ENCODE measurements around the gene ACTN4.

Gene ACTN4

DNA sequence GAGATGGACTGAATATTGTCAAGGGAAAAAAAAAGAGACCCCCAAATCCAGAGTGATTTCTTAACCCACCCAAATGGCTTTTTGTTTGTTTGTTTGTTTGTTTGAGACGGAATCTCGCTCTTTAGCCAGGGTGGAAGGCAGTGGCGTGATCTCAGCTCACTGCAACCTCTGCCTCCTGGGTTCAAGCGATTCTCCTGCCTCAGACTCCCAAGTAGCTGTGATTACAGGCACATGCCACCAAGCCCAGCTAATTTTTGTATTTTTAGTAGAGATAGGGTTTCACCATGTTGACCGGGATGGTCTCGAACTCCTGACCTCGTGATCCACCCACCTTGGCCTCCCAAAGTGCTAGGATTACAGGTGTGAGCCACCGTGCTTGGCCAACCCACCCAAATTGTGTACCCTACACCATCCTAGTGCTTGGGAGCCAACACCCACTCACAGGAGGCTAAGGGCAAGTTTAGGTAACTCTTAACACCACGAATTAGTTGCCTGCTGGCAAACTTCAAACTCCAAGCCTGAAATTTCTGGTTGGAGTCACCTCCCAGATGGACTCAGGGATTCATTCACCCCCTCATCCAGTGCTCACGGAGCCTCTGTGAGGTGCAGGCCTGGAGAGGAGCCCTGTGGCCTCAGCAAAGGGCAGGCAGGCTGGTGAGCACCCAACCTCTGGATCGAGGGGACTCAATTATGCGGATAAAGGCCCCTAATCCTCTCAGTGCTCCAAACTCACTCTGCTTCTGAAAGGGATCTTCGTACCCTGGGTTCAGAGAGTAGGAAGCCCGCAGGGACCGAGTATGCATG lies 37.6 kb downstream of the ACTN4 start:
- no peaks in the 10 kb centered on the region for H3K27me3 Mint-ChIP-seq
- no peak overlapping the region for H3K4me3 Mint-ChIP-seq
- DNase-seq: no peak
- peak overlapping the region; percentile 90 for H3K27ac Mint-ChIP-seq
- H3K9me3 Mint-ChIP-seq: no peaks in the 10 kb centered on the region
- peaks cover 29% of the 10 kb centered on the region for H3K36me3 Mint-ChIP-seq (ENCODE audit: low read depth)
- H3K4me1 Mint-ChIP-seq (ENCODE audit: low read depth): peaks cover 74% of the 10 kb centered on the region

DNA sequence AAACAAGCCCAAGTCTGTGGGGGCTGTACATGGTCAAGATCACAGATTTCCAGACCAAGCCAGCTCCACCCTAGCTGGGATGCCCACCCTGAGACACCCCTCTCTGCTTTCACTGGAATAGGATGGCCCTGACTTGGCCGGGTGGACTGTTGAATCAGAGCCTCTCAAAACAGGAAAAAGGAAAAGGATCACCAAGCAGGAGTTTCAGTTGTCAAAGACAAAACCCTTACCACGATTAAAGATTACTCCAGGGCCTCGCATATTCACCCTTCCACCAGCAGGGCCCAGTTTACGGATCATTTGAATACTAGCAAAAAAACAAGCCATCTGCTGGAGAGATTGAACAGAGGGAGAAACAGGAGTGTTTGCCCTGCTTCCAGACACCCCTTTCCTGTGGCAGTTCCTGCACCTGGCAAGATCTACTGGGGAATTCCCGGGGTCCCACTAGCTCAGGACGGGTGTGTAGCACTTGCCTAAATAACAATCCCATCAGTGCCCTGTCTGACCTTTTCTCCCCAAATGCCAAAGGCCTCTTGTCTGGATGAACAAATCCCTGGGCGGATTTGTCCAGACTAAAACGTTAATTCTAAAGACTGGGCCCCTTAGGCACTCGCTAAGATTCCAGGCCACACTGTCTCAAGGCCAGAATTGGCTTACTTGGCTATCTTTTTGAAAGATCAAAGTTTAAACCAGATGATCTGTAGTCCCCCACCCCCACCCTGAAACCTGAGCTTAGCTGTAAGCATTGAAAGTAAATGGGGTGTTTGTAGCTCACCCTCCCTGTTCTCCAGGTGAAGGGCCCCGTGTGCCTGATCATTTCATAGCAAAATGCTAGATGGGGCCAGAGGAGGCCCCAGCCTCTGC lies 38.4 kb downstream of the ACTN4 start:
- Mint-ChIP-seq H3K9me3 (no peaks in the 10 kb centered on the region), H3K4me1 (ENCODE audit: low read depth) (peaks cover 74% of the 10 kb centered on the region), H3K27me3 (no peaks in the 10 kb centered on the region), H3K36me3 (ENCODE audit: low read depth) (peaks cover 30% of the 10 kb centered on the region), H3K27ac (peak overlapping the region; percentile 77), H3K4me3 (peak overlapping the region; percentile 11)
- no peak for DNase-seq

DNA sequence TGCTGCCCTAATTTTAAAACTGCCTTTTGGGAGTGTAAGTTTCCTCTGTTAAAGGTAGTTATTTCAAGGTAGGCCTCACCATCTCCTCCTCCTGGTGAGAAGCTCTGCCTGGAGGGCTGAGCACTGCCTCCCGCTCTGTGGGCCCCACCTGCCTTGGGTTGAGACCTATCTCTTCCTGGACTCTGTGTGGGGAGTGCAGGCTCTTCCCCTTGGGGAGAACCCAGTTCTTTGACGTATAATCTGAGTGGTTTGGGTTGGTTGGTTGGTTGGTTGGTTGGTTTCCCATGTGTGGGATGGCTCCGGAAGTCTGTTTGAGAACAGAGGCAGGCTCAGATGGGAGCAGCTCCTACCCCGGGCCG lies 39.1 kb downstream of the ACTN4 start:
- peak; percentile 48 for DNase-seq
- Mint-ChIP-seq H3K4me1 (ENCODE audit: low read depth) (peaks cover 69% of the 10 kb centered on the region), H3K4me3 (peak overlapping the region; percentile 28), H3K27me3 (no peaks in the 10 kb centered on the region), H3K27ac (peak overlapping the region; percentile 77), H3K36me3 (ENCODE audit: low read depth) (peaks cover 25% of the 10 kb centered on the region), H3K9me3 (no peaks in the 10 kb centered on the region)

DNA sequence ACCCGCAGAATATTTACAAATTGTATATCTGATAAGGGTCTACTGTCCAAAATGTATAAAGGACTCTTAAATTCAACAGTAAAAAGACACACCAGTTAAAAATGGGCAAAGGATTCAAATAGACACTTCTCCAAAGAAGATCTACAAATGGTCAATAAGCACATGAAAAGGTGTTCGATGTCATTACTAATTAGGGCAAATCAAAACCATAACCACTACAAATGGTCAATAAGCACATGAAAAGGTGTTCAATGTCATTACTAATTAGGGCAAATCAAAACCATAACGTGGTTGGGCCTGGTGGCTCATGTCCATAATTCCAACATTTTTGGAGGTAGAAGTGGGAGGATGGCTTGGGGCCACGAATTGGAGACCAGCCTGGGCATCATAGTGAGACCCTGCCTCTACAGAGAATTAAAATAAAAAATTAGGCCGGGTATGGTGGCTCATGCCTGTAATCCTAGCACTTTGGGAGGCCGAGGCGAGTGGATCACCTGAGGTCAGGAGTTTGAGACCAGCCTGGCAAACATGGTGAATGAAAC lies 40.5 kb downstream of the ACTN4 start:
- Mint-ChIP-seq H3K4me1 (ENCODE audit: low read depth) (peaks cover 70% of the 10 kb centered on the region), H3K27me3 (no peaks in the 10 kb centered on the region), H3K9me3 (no peaks in the 10 kb centered on the region), H3K27ac (no peak overlapping the region), H3K4me3 (no peak overlapping the region), H3K36me3 (ENCODE audit: low read depth) (peaks cover 24% of the 10 kb centered on the region)
- no peak for DNase-seq

DNA sequence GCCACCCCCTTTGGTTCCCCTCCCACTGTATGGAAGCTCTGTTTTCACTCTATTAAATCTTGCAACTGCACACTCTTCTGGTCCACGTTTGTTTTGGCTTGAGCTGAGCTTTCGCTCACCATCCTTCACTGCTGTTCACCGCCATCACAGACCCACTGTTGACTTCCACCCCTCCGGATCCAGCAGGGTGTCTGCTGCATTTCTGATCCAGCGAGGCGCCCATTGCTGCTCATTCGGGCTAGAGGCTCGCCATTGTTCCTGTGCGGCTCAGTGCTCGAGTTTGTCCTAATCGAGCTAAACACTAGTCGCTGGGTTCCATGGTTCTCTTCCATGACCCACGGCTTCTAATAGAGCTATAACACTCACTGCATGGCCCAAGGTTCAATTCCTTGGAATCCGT lies 42.7 kb downstream of the ACTN4 start:
- H3K36me3 Mint-ChIP-seq (ENCODE audit: low read depth): peaks cover 27% of the 10 kb centered on the region
- H3K9me3 Mint-ChIP-seq: no peaks in the 10 kb centered on the region
- H3K4me3 Mint-ChIP-seq: no peak overlapping the region
- H3K4me1 Mint-ChIP-seq (ENCODE audit: low read depth): peaks cover 66% of the 10 kb centered on the region
- H3K27me3 Mint-ChIP-seq: no peaks in the 10 kb centered on the region
- H3K27ac Mint-ChIP-seq: no peak overlapping the region
- DNase-seq: no peak

DNA sequence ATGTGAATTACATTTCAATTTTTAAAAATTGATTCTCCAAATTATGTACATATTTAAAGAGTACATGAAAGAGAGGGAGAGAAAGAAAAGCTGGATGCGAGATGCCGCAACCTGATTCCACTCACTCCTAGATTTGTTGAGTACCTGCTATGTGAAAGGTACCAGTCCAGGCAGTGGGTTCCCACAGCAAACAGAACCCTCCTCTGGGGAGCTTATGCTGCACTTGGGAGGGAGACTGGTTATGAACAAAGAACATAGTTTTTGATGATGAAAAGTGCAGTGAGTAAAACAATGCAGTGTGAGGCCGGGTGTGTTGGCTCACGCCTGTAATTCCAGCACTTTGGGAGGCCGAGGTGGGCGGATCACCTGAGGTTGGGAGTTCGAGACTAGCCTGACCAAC lies 43.4 kb downstream of the ACTN4 start:
- Mint-ChIP-seq H3K9me3 (no peaks in the 10 kb centered on the region), H3K4me1 (ENCODE audit: low read depth) (peaks cover 62% of the 10 kb centered on the region), H3K27ac (peak overlapping the region; percentile 33), H3K36me3 (ENCODE audit: low read depth) (peaks cover 30% of the 10 kb centered on the region), H3K4me3 (no peak overlapping the region), H3K27me3 (no peaks in the 10 kb centered on the region)
- DNase-seq: no peak

DNA sequence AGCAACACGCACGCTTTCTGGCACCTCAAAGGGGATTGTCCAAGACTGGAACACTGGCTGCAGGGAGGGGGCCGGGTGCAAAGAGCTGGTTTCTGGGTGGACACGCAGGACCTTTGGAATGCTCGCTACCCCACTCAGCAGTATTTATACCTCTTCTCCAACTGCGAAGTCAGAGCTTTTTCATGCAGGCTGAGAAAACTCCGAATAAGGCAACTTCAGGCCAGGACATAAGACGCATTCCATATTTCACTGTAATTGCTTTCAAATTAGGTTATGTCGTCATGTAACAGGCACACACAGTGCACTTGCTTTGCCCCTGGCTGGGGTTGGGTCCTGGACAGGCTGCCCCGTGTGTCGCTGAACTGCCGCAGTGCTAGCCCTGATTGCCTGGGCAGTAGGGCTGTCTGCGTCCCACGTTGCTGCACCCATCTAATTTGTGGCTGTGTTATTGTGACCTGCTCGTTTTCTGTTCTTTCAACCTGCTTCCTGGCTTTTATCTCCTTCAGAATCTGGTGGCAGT lies 44.5 kb downstream of the ACTN4 start:
- DNase-seq: no peak
- Mint-ChIP-seq H3K27me3 (no peaks in the 10 kb centered on the region), H3K4me3 (no peak overlapping the region), H3K9me3 (no peaks in the 10 kb centered on the region), H3K36me3 (ENCODE audit: low read depth) (peaks cover 39% of the 10 kb centered on the region), H3K4me1 (ENCODE audit: low read depth) (peaks cover 54% of the 10 kb centered on the region), H3K27ac (peak overlapping the region; percentile 66)

DNA sequence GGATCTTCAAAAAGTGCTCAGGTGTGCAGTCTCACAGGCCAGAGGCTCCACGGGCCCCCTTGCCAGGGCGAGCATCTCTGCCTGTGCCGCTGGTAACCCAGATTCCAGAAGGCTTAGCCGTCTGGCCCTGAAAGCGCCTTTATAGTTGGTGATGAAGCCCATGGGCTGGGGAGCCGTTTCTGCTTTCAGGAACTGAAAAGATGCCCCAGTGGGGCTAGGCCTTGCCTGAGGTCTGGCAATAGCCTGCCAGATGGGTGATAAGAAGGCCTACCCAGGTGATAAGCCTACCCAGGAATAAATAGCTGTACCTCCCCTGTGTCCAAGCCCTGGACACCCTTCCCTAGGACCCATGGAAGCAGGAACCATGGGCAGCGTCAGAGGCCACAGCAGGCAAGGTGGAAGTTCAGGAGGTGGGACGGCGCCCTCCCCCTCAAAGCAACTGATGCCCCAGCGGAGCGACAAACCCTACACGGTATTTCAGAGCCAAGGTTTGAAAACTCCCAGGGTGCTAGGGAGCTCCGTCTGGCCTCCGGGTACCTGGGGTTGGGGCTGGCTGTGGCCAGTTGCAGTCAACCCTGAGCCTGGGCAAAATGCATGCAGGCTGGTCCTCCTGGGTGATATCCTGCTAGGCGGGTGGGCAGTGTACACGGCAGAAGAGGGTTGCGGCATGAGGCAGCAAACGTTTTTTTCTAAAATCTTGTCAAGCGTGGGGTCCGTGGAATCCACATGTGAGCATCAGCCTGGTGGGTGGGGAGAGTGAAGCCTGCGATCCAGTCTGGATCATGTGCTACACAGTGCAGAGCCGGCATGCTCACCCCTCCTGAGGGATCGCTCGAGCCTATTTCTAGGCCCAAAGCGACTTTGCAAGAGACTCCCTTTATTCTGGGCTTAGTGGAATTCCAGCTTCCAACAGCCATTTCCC lies 45.3 kb downstream of the ACTN4 start:
- Mint-ChIP-seq H3K27me3 (no peaks in the 10 kb centered on the region), H3K36me3 (ENCODE audit: low read depth) (peaks cover 39% of the 10 kb centered on the region), H3K9me3 (no peaks in the 10 kb centered on the region), H3K4me3 (no peak overlapping the region), H3K4me1 (ENCODE audit: low read depth) (peaks cover 53% of the 10 kb centered on the region), H3K27ac (peak overlapping the region; percentile 78)
- no peak for DNase-seq

DNA sequence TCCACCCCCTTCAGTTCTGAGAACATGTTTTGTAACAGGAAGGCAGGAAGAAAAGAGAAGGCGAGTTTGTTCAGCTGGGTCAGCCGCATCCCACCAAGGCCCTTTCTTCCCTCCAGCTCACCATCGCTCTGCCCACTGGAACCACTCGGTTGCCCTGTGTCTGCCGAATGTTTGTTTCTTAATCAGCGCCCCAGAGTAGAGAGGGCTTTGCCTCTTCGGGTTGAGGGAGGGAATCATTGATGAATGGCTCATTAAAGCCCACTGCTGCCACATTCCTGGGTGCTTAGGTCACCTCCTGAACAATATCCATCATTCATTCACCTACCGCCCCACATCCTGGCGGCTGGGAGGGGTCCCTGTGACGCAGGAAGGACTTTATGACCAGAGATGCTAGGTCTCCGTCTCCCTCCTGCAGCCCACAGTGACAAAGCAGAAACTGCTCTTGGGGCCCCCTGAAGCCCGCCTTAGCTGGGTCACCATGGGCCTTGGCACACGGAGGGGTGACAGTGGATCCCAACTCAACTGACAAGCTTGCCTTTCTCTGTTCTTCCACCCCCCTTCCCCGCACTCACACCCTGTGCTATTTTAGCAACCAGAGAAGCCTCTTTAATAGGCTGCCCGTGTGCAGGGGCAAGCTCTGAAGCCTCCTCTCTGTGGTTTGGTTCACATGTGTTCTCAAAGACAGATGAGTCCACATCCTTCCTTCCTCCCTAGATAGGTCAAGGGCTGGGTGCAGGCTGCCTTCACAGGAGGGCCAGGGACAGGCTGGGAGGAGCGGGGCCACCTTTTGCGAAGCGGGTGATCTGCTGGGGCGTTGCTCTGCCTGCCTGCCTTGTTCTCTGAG lies 46.2 kb downstream of the ACTN4 start:
- peak; percentile 44 for DNase-seq
- peaks cover 39% of the 10 kb centered on the region for H3K36me3 Mint-ChIP-seq (ENCODE audit: low read depth)
- H3K4me1 Mint-ChIP-seq (ENCODE audit: low read depth): peaks cover 62% of the 10 kb centered on the region
- peak overlapping the region; percentile 10 for H3K4me3 Mint-ChIP-seq
- no peaks in the 10 kb centered on the region for H3K27me3 Mint-ChIP-seq
- H3K27ac Mint-ChIP-seq: peak overlapping the region; percentile 78
- H3K9me3 Mint-ChIP-seq: no peaks in the 10 kb centered on the region

DNA sequence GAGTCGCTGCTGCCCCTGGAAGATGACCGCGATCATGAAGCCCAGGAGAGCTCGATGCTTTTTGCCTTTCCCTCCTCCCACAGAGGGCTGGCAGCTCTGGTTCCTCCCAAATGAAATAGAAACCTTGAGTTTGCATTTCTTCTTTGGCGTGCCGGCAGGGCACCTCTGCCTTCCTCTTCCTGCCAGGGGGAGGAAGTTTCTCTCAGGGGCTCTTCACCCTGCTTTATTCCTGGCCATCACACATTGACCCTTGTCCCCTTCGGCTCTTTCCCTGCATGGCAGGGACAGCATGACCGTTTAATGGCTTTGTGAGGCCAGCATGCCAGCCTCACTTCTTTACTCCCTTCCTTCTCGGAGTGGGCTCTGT lies 47.9 kb downstream of the ACTN4 start:
- Mint-ChIP-seq H3K9me3 (no peaks in the 10 kb centered on the region), H3K27ac (peak overlapping the region; percentile 22), H3K4me1 (ENCODE audit: low read depth) (peaks cover 59% of the 10 kb centered on the region), H3K27me3 (no peaks in the 10 kb centered on the region), H3K4me3 (no peak overlapping the region), H3K36me3 (ENCODE audit: low read depth) (peaks cover 41% of the 10 kb centered on the region)
- no peak for DNase-seq

DNA sequence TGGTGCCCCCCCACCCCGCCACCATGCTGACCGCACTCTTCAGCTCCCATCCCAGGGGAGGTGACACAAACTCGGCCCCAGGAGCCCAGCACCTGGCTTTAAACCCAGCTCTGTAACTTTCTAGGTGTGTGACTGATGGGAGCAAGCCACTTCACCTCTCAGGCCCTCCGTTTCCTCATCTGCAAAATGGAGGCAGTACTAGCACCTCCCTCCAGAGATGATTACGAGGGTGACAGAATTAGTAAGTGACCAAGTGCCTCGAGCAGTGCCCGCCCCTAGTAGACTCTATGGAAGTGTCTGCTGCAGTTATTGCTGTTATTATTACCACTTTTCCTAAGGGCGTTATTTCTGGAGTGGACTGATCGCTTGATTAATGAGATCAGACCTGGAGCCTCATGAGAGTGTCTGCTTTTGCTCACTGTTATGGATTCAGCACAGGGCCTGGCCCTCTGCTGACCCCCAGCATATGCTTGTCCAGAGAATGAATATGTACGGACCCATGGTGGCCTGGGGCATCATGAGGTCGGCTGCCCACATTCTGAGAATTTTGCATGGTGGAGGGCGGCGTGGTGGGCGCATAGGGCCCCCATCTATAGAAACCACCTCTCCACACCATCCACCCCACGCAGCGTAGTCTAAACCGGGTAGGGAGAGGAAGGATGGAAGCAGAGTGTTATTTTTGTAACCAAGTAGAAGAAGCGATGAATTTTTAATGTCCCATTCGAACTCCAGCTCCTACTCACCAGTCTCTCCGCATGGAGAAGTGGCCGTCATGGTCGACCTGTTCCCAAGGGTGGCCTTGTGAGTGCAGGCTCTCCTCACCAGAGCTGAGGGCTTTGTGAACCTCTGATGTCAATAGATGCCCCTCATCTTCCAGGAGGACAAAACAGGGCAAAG lies 48.6 kb downstream of the ACTN4 start:
- Mint-ChIP-seq H3K4me3 (no peak overlapping the region), H3K27ac (peak overlapping the region; percentile 22), H3K4me1 (ENCODE audit: low read depth) (peaks cover 54% of the 10 kb centered on the region), H3K9me3 (no peaks in the 10 kb centered on the region), H3K27me3 (no peaks in the 10 kb centered on the region), H3K36me3 (ENCODE audit: low read depth) (peaks cover 49% of the 10 kb centered on the region)
- DNase-seq: no peak

DNA sequence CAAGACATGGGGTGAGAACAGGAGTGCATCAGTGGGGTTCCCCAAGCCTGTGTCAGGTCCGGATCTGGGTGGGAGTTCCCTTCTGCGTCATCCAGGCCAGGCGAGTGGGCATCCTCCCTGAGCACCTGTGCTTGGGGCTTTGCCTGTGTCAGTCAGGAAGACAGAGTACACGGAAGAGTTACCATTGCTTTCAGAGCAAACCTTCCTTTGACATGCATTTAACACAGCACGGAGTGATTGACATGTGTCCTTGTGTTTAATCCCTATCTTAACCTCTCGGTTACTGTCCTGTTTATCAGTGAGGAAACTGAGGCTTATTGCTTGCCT lies 49.2 kb downstream of the ACTN4 start:
- H3K27ac Mint-ChIP-seq: no peak overlapping the region
- H3K36me3 Mint-ChIP-seq (ENCODE audit: low read depth): peaks cover 55% of the 10 kb centered on the region
- DNase-seq: no peak
- H3K4me3 Mint-ChIP-seq: no peak overlapping the region
- peaks cover 54% of the 10 kb centered on the region for H3K4me1 Mint-ChIP-seq (ENCODE audit: low read depth)
- no peaks in the 10 kb centered on the region for H3K27me3 Mint-ChIP-seq
- no peaks in the 10 kb centered on the region for H3K9me3 Mint-ChIP-seq

DNA sequence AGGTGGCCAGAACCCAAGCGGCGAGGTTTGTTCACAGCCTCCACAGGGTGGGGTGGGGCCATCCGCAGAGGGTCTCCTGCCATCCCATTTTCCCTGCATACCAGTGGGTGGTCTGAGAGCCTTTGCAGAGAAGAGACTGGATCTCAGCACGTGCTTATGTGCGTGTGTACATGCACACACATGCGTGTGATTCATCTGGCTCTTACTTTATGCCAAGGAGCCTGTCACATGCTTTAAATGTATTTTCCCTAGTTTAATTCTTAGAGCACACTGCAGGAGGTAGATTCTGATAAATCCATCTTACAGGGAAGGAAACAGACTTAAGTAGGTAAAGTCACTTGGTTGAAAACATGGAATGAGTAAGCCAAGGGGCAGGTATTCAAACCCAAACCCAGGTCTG lies 49.7 kb downstream of the ACTN4 start:
- H3K4me3 Mint-ChIP-seq: no peak overlapping the region
- no peaks in the 10 kb centered on the region for H3K9me3 Mint-ChIP-seq
- no peak for DNase-seq
- peaks cover 48% of the 10 kb centered on the region for H3K4me1 Mint-ChIP-seq (ENCODE audit: low read depth)
- peaks cover 56% of the 10 kb centered on the region for H3K36me3 Mint-ChIP-seq (ENCODE audit: low read depth)
- H3K27me3 Mint-ChIP-seq: no peaks in the 10 kb centered on the region
- H3K27ac Mint-ChIP-seq: no peak overlapping the region
